Heart left ventricle (tissue), 16 donors: ENCODE data around the gene MAPK8IP3. TPM values are rescaled to one million over a fixed set of nuclear protein-coding genes. Genes with fewer than 3 reads are reported as not detected.

Experiments used
- ATAC-seq, 4 donors: fragments of 200-7000 bp; cut with Tn5 transposase; one replicate each; pipeline ENCODE4 v1.9.1; 2020 to 2022; ENCODE audit warnings: moderate library complexity in 4 of 4, mild to moderate bottlenecking in 3 of 4, moderate number of reproducible peaks in 1 of 4
- DNase-seq, 5 donors: peaks; one replicate each; pipeline ENCODE4 v3.0.0-alpha.2; 2020
- H3K27ac ChIP-seq, 12 donors: fragments of 200-600 bp; sonication (generic) in 4 of 12; one replicate each; pipeline versions ENCODE4 v1.5.0 to v1.8.0; 2016 to 2022; ENCODE audit warnings: mild to moderate bottlenecking in 2 of 12
- H3K27me3 ChIP-seq, 9 donors: fragments of 200-600 bp; sonication (generic) in 2 of 9; one replicate each; pipeline versions ENCODE4 v1.5.1 to v1.8.0; 2016 to 2022; ENCODE audit warnings: mild to moderate bottlenecking in 3 of 9
- H3K36me3 ChIP-seq, 9 donors: fragments of 200-600 bp; sonication (generic) in 2 of 9; one replicate each; pipeline versions ENCODE4 v1.5.0 to v1.8.0; 2018 to 2022; ENCODE audit warnings: mild to moderate bottlenecking in 2 of 9
- H3K4me1 ChIP-seq, 12 donors: fragments of 200-600 bp; sonication (generic) in 4 of 12; one replicate each; pipeline versions ENCODE4 v1.5.0 to v1.8.0; 2016 to 2022; ENCODE audit warnings: mild to moderate bottlenecking in 3 of 12
- H3K4me3 ChIP-seq, 12 donors: fragments of 200-600 bp; sonication (generic) in 4 of 12; one replicate each; pipeline versions ENCODE4 v1.5.0 to v1.8.0; 2017 to 2022; ENCODE audit warnings: mild to moderate bottlenecking in 9 of 12, moderate library complexity in 4 of 12
- H3K9me3 ChIP-seq, 12 donors: fragments of 200-600 bp; sonication (generic) in 4 of 12; one replicate each; pipeline versions ENCODE4 v1.5.0 to v1.8.0; 2016 to 2022; ENCODE audit warnings: mild to moderate bottlenecking in 1 of 12
- POLR2A ChIP-seq, 2 donors: fragments of 450-650 bp; IDR thresholded peaks; one replicate each; pipeline ENCODE4 v1.6.1; 2017; ENCODE audit warnings: antibody characterized with exemption in 2 of 2, mild to moderate bottlenecking in 2 of 2, moderate library complexity in 2 of 2
- WGBS, 4 donors: extraction: QIAGEN DNeasy Blood & Tissue Kit in 2 of 4; methylation state at CpG; one replicate each; pipeline versions ENCODE4 v1.1.5 to v1.1.7; 2013 to 2018; 5-methylcytosine and 5-hydroxymethylcytosine counted together
- intact Hi-C, 10 donors: fragments of 100-400 bp; cut with DNase I; formaldehyde crosslinking; loops; one replicate each; pipeline versions ENCODE4 v1.11.1 to v1.14.2; 2022
- polyA plus RNA-seq, 2 donors: library from polyadenylated mRNA; stranded (reverse); fragments of 200-250 nt; gene quantifications; one replicate each; pipeline ENCODE4 v1.2.3, GENCODE V29; 2013
- total RNA-seq, 9 donors: library from RNA; depleted of rRNA in 2 of 9; stranded (reverse); fragments of >200 nt in 2 of 9; fragmentation: NEBNext Ultra II Directional in 3 of 9; extraction: Animal tissue kit (Norgen Biotek cat#: 25700) in 3 of 9; gene quantifications; one replicate each; pipeline versions ENCODE4 v1.1.0 to v1.2.4, GENCODE V29; 2016 to 2023
- TF ChIP-seq, protein P1 (sequence below), 12 donors: fragments of 200-600 bp; sonication (generic) in 4 of 12; IDR thresholded peaks; one replicate each; pipeline versions ENCODE4 v1.5.0 to v1.8.0; 2018 to 2022; ENCODE audit warnings: antibody characterized with exemption in 12 of 12, mild to moderate bottlenecking in 5 of 12
- donor health status: ischemic (EF 13 %, LVEDD 7.1; RV severe dilation, severe dysfunction).
- donor health status: healthy with polysubstance abuse.
- donor health status: DM: no; HTN: yes; CAD: no.
- donor health status: DM: no; HTN: no; CAD: no.
- donor health status: ischemic (EF 25% LVEDD 6.9; RV normal size, moderate dysfunction).
- donor health status: ischemic (EF 25% LVEDD 5.7; RV mildly dilated, moderate dysfunction).
- donor health status: healthy.
- donor health status: DM: yes; HTN: yes; CAD: no.
- donor health status: ischemic (EF 35%, LVEDD 5.7; RV mildly dilated, moderate dysfunction).
- donor health status: nonischemic (EF 11% LVEDD 7.7; RV severe dilation, severe dysfunction).
- donor health status: DM: yes; HTN: yes; CAD: no.
- donor health status: PGD.
- donor health status: ischemic (EF 29% LVEDD 5.4; RV normal size, mild dysfunction).
- donor health status: nonischemic (EF 23%, LVEDD 6.1; RV moderate dilation, normal function).

MAPK8IP3 gene
- total and polyA plus RNA-seq, 11 donors: 29.5 to 71.3 (median 63.1) TPM

DNA sequence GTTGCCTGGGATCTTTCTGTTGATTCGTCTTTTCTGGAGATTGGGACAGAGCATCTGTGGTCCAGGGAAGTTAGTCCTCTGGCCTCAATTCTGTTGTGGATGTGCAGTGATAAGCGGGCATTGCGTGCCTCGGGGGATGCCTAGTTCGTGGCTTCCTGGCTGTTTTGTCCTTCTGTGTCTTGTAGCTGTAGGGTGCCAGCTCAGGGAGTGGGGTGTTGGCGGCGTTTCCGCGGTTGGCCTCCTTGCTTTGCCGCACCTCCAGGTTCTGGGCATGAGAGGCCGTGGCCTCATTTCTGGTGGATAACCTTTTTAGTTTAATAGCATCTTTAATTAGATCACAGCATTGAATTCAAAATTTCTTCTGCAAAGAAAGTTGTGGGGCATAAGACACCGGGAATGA is 29.3 kb upstream of the MAPK8IP3 start:
- H3K27ac ChIP-seq: no peak overlapping the region
- TF ChIP-seq, protein P1, sequence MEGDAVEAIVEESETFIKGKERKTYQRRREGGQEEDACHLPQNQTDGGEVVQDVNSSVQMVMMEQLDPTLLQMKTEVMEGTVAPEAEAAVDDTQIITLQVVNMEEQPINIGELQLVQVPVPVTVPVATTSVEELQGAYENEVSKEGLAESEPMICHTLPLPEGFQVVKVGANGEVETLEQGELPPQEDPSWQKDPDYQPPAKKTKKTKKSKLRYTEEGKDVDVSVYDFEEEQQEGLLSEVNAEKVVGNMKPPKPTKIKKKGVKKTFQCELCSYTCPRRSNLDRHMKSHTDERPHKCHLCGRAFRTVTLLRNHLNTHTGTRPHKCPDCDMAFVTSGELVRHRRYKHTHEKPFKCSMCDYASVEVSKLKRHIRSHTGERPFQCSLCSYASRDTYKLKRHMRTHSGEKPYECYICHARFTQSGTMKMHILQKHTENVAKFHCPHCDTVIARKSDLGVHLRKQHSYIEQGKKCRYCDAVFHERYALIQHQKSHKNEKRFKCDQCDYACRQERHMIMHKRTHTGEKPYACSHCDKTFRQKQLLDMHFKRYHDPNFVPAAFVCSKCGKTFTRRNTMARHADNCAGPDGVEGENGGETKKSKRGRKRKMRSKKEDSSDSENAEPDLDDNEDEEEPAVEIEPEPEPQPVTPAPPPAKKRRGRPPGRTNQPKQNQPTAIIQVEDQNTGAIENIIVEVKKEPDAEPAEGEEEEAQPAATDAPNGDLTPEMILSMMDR (IDR thresholded peaks at IDR 0.05): no peak
- no peak for TF ChIP-seq POLR2A (IDR thresholded peaks at IDR 0.05)

DNA sequence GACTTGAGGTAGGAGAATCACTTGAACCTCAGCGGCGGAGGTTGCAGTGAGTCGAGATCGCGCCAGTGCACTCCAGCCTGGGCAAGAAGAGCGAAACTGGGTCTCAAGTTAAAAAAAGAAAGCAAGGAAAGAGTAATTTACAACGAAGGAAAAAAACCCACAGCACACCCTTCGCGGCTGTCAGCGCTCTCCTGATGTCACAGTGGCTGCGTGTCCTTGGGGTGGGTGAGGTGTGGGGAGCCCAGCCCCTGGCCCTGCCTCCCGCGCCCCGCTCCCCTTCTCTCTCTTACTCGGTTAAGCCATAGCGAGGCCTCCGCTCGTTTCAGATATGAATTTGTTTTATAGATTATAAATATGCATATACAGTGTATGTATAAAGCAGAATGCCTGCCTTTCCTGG is 28.7 kb upstream of the MAPK8IP3 start:
- peaks cover 0 to 16% (median 9%) of the 10 kb centered on the region in 12 donors for H3K4me1 ChIP-seq
- peak overlapping the region in 9 of 12 donors; percentile 61 to 98 (median 77) for H3K4me3 ChIP-seq
- WGBS, 4 donors: 89 to 93% (median 91%) methylated on average over 18 of the region's 18 CpGs
- DNase-seq (no peak), ATAC-seq (no peak)
- TF ChIP-seq POLR2A (IDR thresholded peaks at IDR 0.05): no peak
- TF ChIP-seq, protein P1 (IDR thresholded peaks at IDR 0.05): no peak
- peak overlapping the region in 2 of 12 donors; percentile 17 to 42 for H3K27ac ChIP-seq
- peaks cover 0 to 41% (median 34%) of the 10 kb centered on the region in 9 donors for H3K36me3 ChIP-seq
- H3K9me3 ChIP-seq: no peaks in the 10 kb centered on the region
- intact Hi-C loops: loop anchor here in 1 of 10 donors (10.0 kb wide), 1 partner anchor 183 kb away; the partner anchor contains the start of gene TELO2
- H3K27me3 ChIP-seq: no peaks in the 10 kb centered on the region

More for the DNA sequence above, 29.3 kb upstream of the MAPK8IP3 start:
- Histone ChIP-seq H3K36me3 (peaks cover 0 to 48% (median 41%) of the 10 kb centered on the region in 9 donors), H3K9me3 (no peaks in the 10 kb centered on the region), H3K4me1 (peaks cover 0 to 16% (median 9%) of the 10 kb centered on the region in 12 donors), H3K4me3 (no peak overlapping the region), H3K27me3 (no peaks in the 10 kb centered on the region)
- no peak for ATAC-seq
- DNase-seq: no peak
- intact Hi-C loops: loop anchor here in 1 of 10 donors (10.0 kb wide), 1 partner anchor 182 kb away; the partner anchor contains the start of gene TELO2
- WGBS, 4 donors: 90 to 97% (median 94%) methylated on average over 12 of the region's 12 CpGs

DNA sequence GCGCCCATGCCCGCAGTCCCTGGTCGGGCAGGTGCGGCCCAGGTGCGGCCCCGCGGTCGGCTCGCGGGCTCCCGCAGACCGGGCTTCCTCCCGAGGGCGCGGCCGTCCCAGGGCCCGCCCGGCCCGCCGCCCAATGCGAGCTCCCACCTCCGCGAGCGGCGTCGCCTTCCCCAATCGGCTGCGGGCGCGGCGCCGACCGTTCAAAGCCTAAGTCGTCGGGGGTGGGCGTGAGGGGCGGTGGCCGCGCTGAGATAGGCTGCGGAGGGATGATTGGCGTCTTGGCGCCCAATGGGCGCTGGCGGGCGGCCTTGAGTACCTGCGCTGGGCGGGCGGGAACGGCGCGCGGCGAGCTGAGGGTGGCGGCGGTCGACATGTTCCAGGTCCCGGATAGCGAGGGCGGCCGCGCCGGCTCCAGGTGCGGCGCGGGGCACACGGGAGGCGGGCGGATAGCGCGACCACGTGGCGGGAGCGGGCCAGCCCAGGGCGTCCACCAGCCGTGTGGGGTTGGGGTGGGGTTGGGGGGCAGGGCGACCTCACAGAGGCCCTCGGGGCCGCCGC is 28.0 kb upstream of the MAPK8IP3 start, which contains the start of gene JPT2:
Gene JPT2 (plus strand): TSS at position 338 of the 558 bp plus-strand sequence. CDS start 34 bp downstream, at position 372.
- peak; percentile 95 to 99 (median 98) for ATAC-seq
- H3K27ac ChIP-seq: peak within 1 kb of the TSS in 11 of 12 donors; percentile 17 to 81 (median 71)
- peak in 1 of 2 donors; percentile 66 for TF ChIP-seq POLR2A (IDR thresholded peaks at IDR 0.05)
- TF ChIP-seq, protein P1 (IDR thresholded peaks at IDR 0.05): no peak
- WGBS, 4 donors: 0 to 3% (median 0%) methylated on average over 17 to 79 of the region's 79 CpGs
- intact Hi-C loops: loop anchor here in 2 of 10 donors (2.0 to 10.0 kb wide), 2 partner anchors 27 to 183 kb away; partner anchors contain the start of gene TELO2 (in 1 of the 2)
- peaks cover 0 to 16% (median 9%) of the 10 kb centered on the region in 12 donors for H3K4me1 ChIP-seq
- no peaks in the 10 kb centered on the region for H3K27me3 ChIP-seq
- peaks cover 0 to 35% (median 28%) of the 10 kb centered on the region in 9 donors for H3K36me3 ChIP-seq
- no peaks in the 10 kb centered on the region for H3K9me3 ChIP-seq
- peak; percentile 97 to 99 (median 98) for DNase-seq
- H3K4me3 ChIP-seq: peak within 1 kb of the TSS; percentile 61 to 98 (median 77)

DNA sequence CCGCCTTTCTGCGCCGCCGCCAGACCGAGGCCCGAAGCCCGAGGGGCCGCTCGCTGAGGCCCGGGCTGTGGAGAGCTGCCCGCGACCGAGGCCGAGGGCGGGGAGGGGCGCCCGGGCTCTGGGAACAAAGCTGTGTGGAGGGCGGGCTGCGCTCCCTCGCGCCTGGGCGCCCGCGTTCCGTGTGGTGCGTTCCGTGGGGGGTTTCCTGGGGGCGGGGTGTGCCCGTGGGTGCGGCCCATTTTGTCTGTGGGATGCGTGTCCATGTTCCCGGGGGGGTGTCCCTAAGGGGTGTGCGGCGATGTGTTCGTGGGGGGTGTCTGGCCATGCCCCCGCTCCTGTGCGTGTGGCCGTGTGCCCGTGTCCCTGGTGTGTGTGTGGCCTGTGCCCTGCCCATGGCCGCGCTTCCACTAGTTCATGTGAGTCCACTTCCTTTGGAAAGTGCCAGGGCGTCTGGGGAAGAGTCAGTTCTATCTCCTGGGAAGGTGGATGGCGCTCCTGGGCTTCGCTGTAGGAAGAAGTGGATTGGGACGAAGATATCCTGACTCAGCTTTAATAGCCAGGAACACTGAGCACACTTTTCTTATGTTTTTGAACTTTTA is 27.4 kb upstream of the MAPK8IP3 start:
- Histone ChIP-seq H3K27me3 (no peaks in the 10 kb centered on the region), H3K4me1 (peaks cover 0 to 16% (median 9%) of the 10 kb centered on the region in 12 donors), H3K4me3 (peak overlapping the region; percentile 61 to 98 (median 77)), H3K27ac (peak overlapping the region in 10 of 12 donors; percentile 52 to 81 (median 73)), H3K36me3 (peaks cover 0 to 33% (median 27%) of the 10 kb centered on the region in 9 donors), H3K9me3 (no peaks in the 10 kb centered on the region)
- DNase-seq: peak; percentile 35 to 72 (median 51)
- WGBS, 4 donors: 1 to 5% (median 2%) methylated on average over 8 to 45 of the region's 45 CpGs
- ATAC-seq: peak in 3 of 4 donors; percentile 24 to 39 (median 26)
- TF ChIP-seq, protein P1 (IDR thresholded peaks at IDR 0.05): no peak
- TF ChIP-seq POLR2A (IDR thresholded peaks at IDR 0.05): no peak
- intact Hi-C loops: loop anchor here in 2 of 10 donors (2.0 to 10.0 kb wide), 2 partner anchors 26 to 184 kb away; partner anchors contain the start of gene TELO2 (in 1 of the 2)
